Muscle layer of duodenum (tissue), 2 donors: ENCODE results near the gene RNF14.

Experiments used
- H3K27ac ChIP-seq: one replicate; pipeline ENCODE4 v1.7.0; 2013; ENCODE audit warnings: mild to moderate bottlenecking, low read length
- H3K27me3 ChIP-seq: one replicate; pipeline ENCODE4 v1.7.0; 2013; ENCODE audit warnings: low read depth, mild to moderate bottlenecking, control low read depth, low read length
- H3K36me3 ChIP-seq, 2 donors: one replicate each; pipeline ENCODE4 v1.7.0; 2013; ENCODE audit warnings: low read length in 2 of 2, control low read depth in 1 of 2, mild to moderate bottlenecking in 1 of 2; ENCODE audit not compliant: insufficient read depth in 2 of 2, control insufficient read depth in 1 of 2
- H3K4me1 ChIP-seq, 2 donors: one replicate each; pipeline ENCODE4 v1.7.0; 2013; ENCODE audit warnings: low read length in 2 of 2, mild to moderate bottlenecking in 2 of 2, control low read depth in 1 of 2, moderate library complexity in 1 of 2; ENCODE audit not compliant: insufficient read depth in 2 of 2, control insufficient read depth in 1 of 2
- H3K4me3 ChIP-seq, 2 donors: one replicate each; pipeline ENCODE4 v1.7.0; 2013; ENCODE audit warnings: low read length in 2 of 2, low read depth in 1 of 2, mild to moderate bottlenecking in 1 of 2
- H3K9me3 ChIP-seq, 2 donors: one replicate each; pipeline ENCODE4 v1.7.0; 2013; ENCODE audit warnings: low read length in 2 of 2, control low read depth in 1 of 2, mild to moderate bottlenecking in 1 of 2; ENCODE audit not compliant: control insufficient read depth in 1 of 2
- donor health status: healthy.

Gene RNF14

GRCh38 chr5:141989720-141990119, 20.8 kb downstream of the RNF14 start:
- Histone ChIP-seq H3K4me3 (no peak overlapping the region), H3K27ac (no peak overlapping the region), H3K4me1 (peaks cover 0 to 6% of the 10 kb centered on the region in 2 donors), H3K27me3 (no peaks in the 10 kb centered on the region), H3K36me3 (peaks cover 24 to 50% of the 10 kb centered on the region in 2 donors), H3K9me3 (no peaks in the 10 kb centered on the region)

- Histone ChIP-seq H3K4me3 (no peak overlapping the region), H3K4me1 (peaks cover 0 to 9% of the 10 kb centered on the region in 2 donors), H3K36me3 (peaks cover 9 to 26% of the 10 kb centered on the region in 2 donors)
Observed at GRCh38 chr5:141992349-141992963, 23.6 kb downstream of the RNF14 start.

GRCh38 chr5:141994511-141995136, 25.7 kb downstream of the RNF14 start:
- Histone ChIP-seq H3K4me1 (peaks cover 0 to 9% of the 10 kb centered on the region in 2 donors), H3K27me3 (no peaks in the 10 kb centered on the region), H3K27ac (no peak overlapping the region), H3K36me3 (peaks cover 9 to 14% of the 10 kb centered on the region in 2 donors), H3K9me3 (no peaks in the 10 kb centered on the region), H3K4me3 (no peak overlapping the region)

More at GRCh38 chr5:141992349-141992963, 23.6 kb downstream of the RNF14 start:
- Histone ChIP-seq H3K27me3 (no peaks in the 10 kb centered on the region), H3K9me3 (no peaks in the 10 kb centered on the region), H3K27ac (no peak overlapping the region)

GRCh38 chr5:141995656-141996055, 26.8 kb downstream of the RNF14 start:
- H3K9me3 ChIP-seq: no peaks in the 10 kb centered on the region
- H3K27me3 ChIP-seq: no peaks in the 10 kb centered on the region
- H3K4me1 ChIP-seq: peaks cover 0 to 9% of the 10 kb centered on the region in 2 donors
- H3K27ac ChIP-seq: no peak overlapping the region
- H3K36me3 ChIP-seq: peaks cover 13 to 18% of the 10 kb centered on the region in 2 donors
- no peak overlapping the region for H3K4me3 ChIP-seq

GRCh38 chr5:141997358-141997960, 28.6 kb downstream of the RNF14 start:
- Histone ChIP-seq H3K4me3 (no peak overlapping the region), H3K27me3 (no peaks in the 10 kb centered on the region), H3K27ac (no peak overlapping the region), H3K9me3 (no peaks in the 10 kb centered on the region), H3K4me1 (peaks cover 0 to 8% of the 10 kb centered on the region in 2 donors), H3K36me3 (peaks cover 28 to 30% of the 10 kb centered on the region in 2 donors)

GRCh38 chr5:142000173-142000572, 31.3 kb downstream of the RNF14 start:
- H3K4me3 ChIP-seq: no peak overlapping the region
- peaks cover 0 to 4% of the 10 kb centered on the region in 2 donors for H3K4me1 ChIP-seq
- H3K27me3 ChIP-seq: no peaks in the 10 kb centered on the region
- peaks cover 41 to 42% of the 10 kb centered on the region in 2 donors for H3K36me3 ChIP-seq
- no peak overlapping the region for H3K27ac ChIP-seq
- no peaks in the 10 kb centered on the region for H3K9me3 ChIP-seq

GRCh38 chr5:142000704-142001484, 32.0 kb downstream of the RNF14 start:
- Histone ChIP-seq H3K27me3 (no peaks in the 10 kb centered on the region), H3K36me3 (peaks cover 43 to 47% of the 10 kb centered on the region in 2 donors), H3K4me3 (no peak overlapping the region), H3K4me1 (no peaks in the 10 kb centered on the region), H3K27ac (no peak overlapping the region), H3K9me3 (no peaks in the 10 kb centered on the region)

GRCh38 chr5:142003266-142003800, 34.4 kb downstream of the RNF14 start:
- Histone ChIP-seq H3K4me1 (no peaks in the 10 kb centered on the region), H3K36me3 (peaks cover 47 to 57% of the 10 kb centered on the region in 2 donors)

GRCh38 chr5:142006363-142007236, 37.7 kb downstream of the RNF14 start:
- H3K4me3 ChIP-seq: no peak overlapping the region
- no peaks in the 10 kb centered on the region for H3K9me3 ChIP-seq
- H3K27ac ChIP-seq: no peak overlapping the region
- H3K4me1 ChIP-seq: no peaks in the 10 kb centered on the region
- H3K27me3 ChIP-seq: no peaks in the 10 kb centered on the region
- H3K36me3 ChIP-seq: peaks cover 39 to 45% of the 10 kb centered on the region in 2 donors

More at GRCh38 chr5:142003266-142003800, 34.4 kb downstream of the RNF14 start:
- no peaks in the 10 kb centered on the region for H3K27me3 ChIP-seq
- H3K4me3 ChIP-seq: no peak overlapping the region
- no peaks in the 10 kb centered on the region for H3K9me3 ChIP-seq
- no peak overlapping the region for H3K27ac ChIP-seq

GRCh38 chr5:142007237-142007544, 38.3 kb downstream of the RNF14 start:
- peaks cover 0 to 6% of the 10 kb centered on the region in 2 donors for H3K4me1 ChIP-seq
- H3K27me3 ChIP-seq: no peaks in the 10 kb centered on the region
- H3K4me3 ChIP-seq: no peak overlapping the region
- no peaks in the 10 kb centered on the region for H3K9me3 ChIP-seq
- H3K27ac ChIP-seq: no peak overlapping the region
- H3K36me3 ChIP-seq: peaks cover 33 to 42% of the 10 kb centered on the region in 2 donors
